ENCODE data around the gene SYNRG.
A peak's percentile ranks its signal among the peaks of the same experiment; 100 is the strongest.

Gene SYNRG

GRCh38 chr17:37571674-37572073, 37.5 kb downstream of the SYNRG start:
- DNase-seq (ENCODE audit: low read depth, low spot score), result no peak
- H3K4me3 ChIP-seq (ENCODE audit: low read depth, low read length), result no peak overlapping the region
- in situ Hi-C loops (cut with HindIII; ENCODE audit: low sequenced_read_pairs), result no loop called here
- TF ChIP-seq CTCF (IDR thresholded peaks at IDR 0.05; ENCODE audit: low read depth, low read length), result no peak

DNA sequence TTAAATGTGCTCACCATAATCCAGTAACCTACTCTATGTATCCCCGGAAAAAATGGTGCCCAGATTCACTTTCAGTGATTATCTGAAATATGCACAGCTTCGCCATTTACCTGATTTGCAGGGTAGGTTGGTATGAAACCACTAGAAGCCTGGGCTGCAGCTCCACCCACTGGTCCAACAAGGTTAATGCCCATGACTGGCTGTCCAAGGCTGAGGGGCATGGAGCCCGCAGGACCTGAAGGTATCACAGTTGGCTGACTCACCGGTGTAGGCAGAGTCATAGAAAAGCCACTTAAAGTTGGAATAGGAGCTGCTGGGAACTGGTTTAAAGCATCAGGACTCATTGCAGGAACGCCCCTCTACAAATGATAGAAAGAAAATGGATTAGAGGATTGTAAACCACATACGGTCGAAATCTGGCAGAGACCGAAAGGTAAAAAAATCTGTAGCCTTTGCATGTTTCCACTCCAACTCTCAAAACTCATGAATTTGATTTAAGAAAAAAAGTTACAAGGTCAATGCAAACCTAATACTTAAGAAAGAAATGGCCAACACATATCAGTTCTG, 38.6 kb downstream of the SYNRG start:
- H3K4me3 ChIP-seq (ENCODE audit: low read depth, low read length), result no peak overlapping the region
- peak; percentile 64 for DNase-seq (ENCODE audit: low read depth, low spot score)
- in situ Hi-C loops (cut with HindIII; ENCODE audit: low sequenced_read_pairs), result no loop called here
- peak; percentile 61 for TF ChIP-seq CTCF (IDR thresholded peaks at IDR 0.05; ENCODE audit: low read depth, low read length)

GRCh38 chr17:37568350-37569053, 40.7 kb downstream of the SYNRG start:
- no peak for TF ChIP-seq CTCF (IDR thresholded peaks at IDR 0.05; ENCODE audit: low read depth, low read length)
- H3K4me3 ChIP-seq (ENCODE audit: low read depth, low read length), result no peak overlapping the region
- no peak for DNase-seq (ENCODE audit: low read depth, low spot score)
- in situ Hi-C loops (cut with HindIII; ENCODE audit: low sequenced_read_pairs), result no loop called here

- no peak for TF ChIP-seq CTCF (IDR thresholded peaks at IDR 0.05; ENCODE audit: low read depth, low read length)
- in situ Hi-C loops (cut with HindIII; ENCODE audit: low sequenced_read_pairs), result no loop called here
- no peak for DNase-seq (ENCODE audit: low read depth, low spot score)
- no peak overlapping the region for H3K4me3 ChIP-seq (ENCODE audit: low read depth, low read length)
Observed at GRCh38 chr17:37567538-37567937, 41.7 kb downstream of the SYNRG start.

GRCh38 chr17:37567137-37567536, 42.1 kb downstream of the SYNRG start:
- peak; percentile 20 for DNase-seq (ENCODE audit: low read depth, low spot score)
- no peak for TF ChIP-seq CTCF (IDR thresholded peaks at IDR 0.05; ENCODE audit: low read depth, low read length)
- no peak overlapping the region for H3K4me3 ChIP-seq (ENCODE audit: low read depth, low read length)
- in situ Hi-C loops (cut with HindIII; ENCODE audit: low sequenced_read_pairs), result no loop called here

GRCh38 chr17:37564252-37564651, 45.0 kb downstream of the SYNRG start:
- in situ Hi-C loops (cut with HindIII; ENCODE audit: low sequenced_read_pairs), result no loop called here
- DNase-seq (ENCODE audit: low read depth, low spot score), result no peak
- no peak for TF ChIP-seq CTCF (IDR thresholded peaks at IDR 0.05; ENCODE audit: low read depth, low read length)
- no peak overlapping the region for H3K4me3 ChIP-seq (ENCODE audit: low read depth, low read length)
